ENCODE results near the gene CDK11B. TPM values are rescaled to one million over a fixed set of nuclear protein-coding genes. Genes with fewer than 3 reads are reported as not detected.

The CDK11B gene
- polyA plus RNA-seq, 1 experiment: 6.3 TPM

DNA sequence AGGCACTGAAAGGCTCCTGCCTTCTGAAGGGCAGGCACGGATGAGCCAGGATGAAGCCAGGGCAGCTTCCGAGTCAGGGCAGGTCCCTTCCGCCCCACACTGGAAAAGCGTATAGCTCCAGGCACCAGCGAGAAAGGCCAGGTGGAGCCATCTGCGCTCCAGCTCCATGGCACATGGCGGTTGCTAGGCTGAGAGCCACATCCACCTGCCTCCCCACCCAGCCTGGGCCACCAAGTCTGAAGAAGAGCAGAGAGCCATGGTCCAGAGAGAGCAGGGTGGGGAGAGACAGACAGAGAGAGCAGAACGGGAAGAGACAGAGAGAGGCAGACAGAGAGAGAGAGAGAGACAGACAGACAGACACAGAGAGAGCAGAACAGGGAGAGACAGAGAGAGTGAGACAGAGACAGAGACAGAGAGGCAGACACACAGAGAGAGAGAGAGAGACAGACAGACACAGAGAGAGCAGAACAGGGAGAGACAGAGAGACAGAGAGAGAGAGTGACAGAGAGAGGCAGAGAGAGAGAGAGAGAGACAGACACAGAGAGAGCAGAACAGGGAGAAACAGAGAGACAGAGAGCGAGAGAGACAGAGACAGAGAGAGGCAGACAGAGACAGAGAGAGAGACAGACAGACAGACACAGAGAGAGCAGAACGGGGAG is 64.1 kb downstream of the CDK11B start:
- CTCF ChIA-PET: no interaction called here
- no peak for TF ChIP-seq CTCF (IDR thresholded peaks at IDR 0.05; ENCODE audit: insufficient read depth, low read depth, low read length)
- Histone ChIP-seq H3K27me3 (ENCODE audit: control insufficient read depth, insufficient read depth, low read length) (peaks cover 9% of the 10 kb centered on the region), H3K4me3 (ENCODE audit: low read depth, low read length) (no peak overlapping the region), H3K36me3 (ENCODE audit: control insufficient read depth, insufficient read depth, low read length) (no peaks in the 10 kb centered on the region)
- DNase-seq (ENCODE audit: low read depth): no peak
- POLR2A ChIA-PET: no interaction called here

DNA sequence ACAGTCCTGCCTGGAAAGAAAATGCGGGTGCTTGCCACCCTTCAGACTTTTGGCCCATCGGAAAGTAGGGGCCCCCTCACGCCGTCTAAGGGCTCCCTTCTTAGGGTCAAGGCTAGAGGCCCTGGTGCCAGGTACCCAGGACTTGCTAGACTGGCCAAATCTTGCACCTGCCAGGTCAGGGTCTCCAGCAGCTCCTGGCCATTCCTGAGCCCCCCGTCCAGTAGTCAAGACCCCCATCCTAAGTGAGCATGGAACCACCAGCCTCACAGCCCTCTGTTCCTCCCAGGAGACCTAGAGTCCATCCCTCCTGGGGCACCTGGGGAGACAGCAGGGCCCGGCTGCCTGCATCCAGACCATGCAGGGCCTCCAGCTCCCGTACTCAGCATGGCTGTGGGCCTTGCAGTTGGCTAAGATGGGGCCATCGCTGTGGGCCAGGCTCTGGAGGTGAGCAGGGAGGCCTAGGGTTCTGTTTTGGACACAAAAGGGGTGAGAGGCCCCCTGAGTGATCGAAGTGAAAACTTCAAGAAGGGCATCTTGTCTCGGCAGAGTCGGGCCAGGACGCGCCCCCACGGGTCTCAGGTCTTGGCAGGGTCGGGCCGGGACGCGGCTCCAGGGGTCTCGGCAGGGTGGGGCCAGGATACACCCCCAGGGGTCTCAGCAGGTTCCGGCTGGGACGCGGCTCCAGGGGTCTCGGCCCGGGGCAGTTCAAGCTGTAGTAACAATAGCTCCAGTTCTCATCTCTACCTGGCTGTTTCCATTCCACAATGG is 64.8 kb downstream of the CDK11B start:
- Histone ChIP-seq H3K27me3 (ENCODE audit: control insufficient read depth, insufficient read depth, low read length) (peaks cover 9% of the 10 kb centered on the region), H3K36me3 (ENCODE audit: control insufficient read depth, insufficient read depth, low read length) (no peaks in the 10 kb centered on the region), H3K4me3 (ENCODE audit: low read depth, low read length) (no peak overlapping the region)
- TF ChIP-seq CTCF (IDR thresholded peaks at IDR 0.05; ENCODE audit: insufficient read depth, low read depth, low read length): no peak
- ChIA-PET POLR2A (no interaction called here), CTCF (no interaction called here)
- DNase-seq (ENCODE audit: low read depth): no peak

- POLR2A ChIA-PET: no interaction called here
- DNase-seq (ENCODE audit: low read depth): no peak
- H3K36me3 ChIP-seq (ENCODE audit: control insufficient read depth, insufficient read depth, low read length): no peaks in the 10 kb centered on the region
- no peak for TF ChIP-seq CTCF (IDR thresholded peaks at IDR 0.05; ENCODE audit: insufficient read depth, low read depth, low read length)
- CTCF ChIA-PET: no interaction called here
- H3K27me3 ChIP-seq (ENCODE audit: control insufficient read depth, insufficient read depth, low read length): peaks cover 4% of the 10 kb centered on the region; the same call in 1 of the 2 replicates
- no peak overlapping the region for H3K4me3 ChIP-seq (ENCODE audit: low read depth, low read length)
Observed at GRCh38 chr1:1591452-1591851, 67.4 kb downstream of the CDK11B start.

Other genes starting within 250 kb of the CDK11B start
- 0.31 and 0.43 TPM in 2 replicates for gene ANKRD65, start 237.7 kb downstream of the CDK11B start, polyA plus RNA-seq (2011; rRNA removed)
- 1.7 and 2.0 TPM in 2 replicates for gene VWA1, start 223.3 kb downstream of the CDK11B start, polyA plus RNA-seq (2011; rRNA removed)
- gene ATAD3C, start 209.3 kb downstream of the CDK11B start, polyA plus RNA-seq (2011; rRNA removed): 0.06 and 0.20 TPM in 2 replicates
- gene ATAD3B, start 187.2 kb downstream of the CDK11B start, polyA plus RNA-seq (2011; rRNA removed): 9.5 and 12.5 TPM in 2 replicates
- gene ATAD3A, start 146.8 kb downstream of the CDK11B start, polyA plus RNA-seq (2011; rRNA removed): 12.5 and 19.7 TPM in 2 replicates
- 5.5 and 8.7 TPM in 2 replicates for gene TMEM240, start 118.4 kb downstream of the CDK11B start, polyA plus RNA-seq (2011; rRNA removed)
- 101 and 121 TPM in 2 replicates for gene SSU72, start 84.1 kb downstream of the CDK11B start, polyA plus RNA-seq (2011; rRNA removed)
- gene FNDC10, start 58.9 kb downstream of the CDK11B start, polyA plus RNA-seq (2011; rRNA removed): 2.7 and 4.4 TPM in 2 replicates
- 14.8 and 23.1 TPM in 2 replicates for gene MIB2, start 43.5 kb downstream of the CDK11B start, polyA plus RNA-seq (2011; rRNA removed)
- gene MMP23B, start 26.8 kb downstream of the CDK11B start, polyA plus RNA-seq (2011; rRNA removed): 3.1 and 5.7 TPM in 2 replicates
- 11.8 and 15.8 TPM in 2 replicates for gene SLC35E2B, start 33.8 kb upstream of the CDK11B start, polyA plus RNA-seq (2011; rRNA removed)
- 5.6 and 8.1 TPM in 2 replicates for gene CDK11A, start 65.4 kb upstream of the CDK11B start, polyA plus RNA-seq (2011; rRNA removed)
- 44.3 and 61.6 TPM in 2 replicates for gene NADK, start 119.5 kb upstream of the CDK11B start, polyA plus RNA-seq (2011; rRNA removed)
- gene GNB1, start 232.1 kb upstream of the CDK11B start, polyA plus RNA-seq (2011; rRNA removed): 487 and 566 TPM in 2 replicates

All from BJ (cell line).